HG03159 (cell line): Measurements from ENCODE around the gene WARS2.

Source experiments
- ATAC-seq: cut with Tn5 transposase; IDR thresholded peaks from one replicate; pipeline ENCODE4 v1.9.1; 2021; ENCODE audit warnings: mild to moderate bottlenecking, moderate library complexity; ENCODE audit not compliant: unreplicated experiment

Gene WARS2

GRCh38 chr1:118985640-118986554 is 154.6 kb downstream of the WARS2 start:
- no peak for ATAC-seq

GRCh38 chr1:118984722-118985639 is 155.5 kb downstream of the WARS2 start:
- ATAC-seq, result no peak

GRCh38 chr1:118984086-118984721 is 156.2 kb downstream of the WARS2 start:
- no peak for ATAC-seq

- no peak for ATAC-seq
Measured at GRCh38 chr1:118983558-118984041, 156.9 kb downstream of the WARS2 start.

GRCh38 chr1:118982821-118983557 is 157.5 kb downstream of the WARS2 start:
- ATAC-seq, result no peak

GRCh38 chr1:118982266-118982665 is 158.2 kb downstream of the WARS2 start:
- no peak for ATAC-seq

GRCh38 chr1:118981436-118981835 is 159.0 kb downstream of the WARS2 start:
- no peak for ATAC-seq
